ENCODE data around the gene CACNA1D.

CACNA1D gene

GRCh38 chr3:53495146-53495519, 722 bp downstream of the CACNA1D start:
- no peak for TF ChIP-seq CTCF (IDR thresholded peaks at IDR 0.05; ENCODE audit: insufficient read depth, low read length, missing control alignments)
- DNase-seq (ENCODE audit: low read depth, low spot score) = no peak
- H3K4me3 ChIP-seq (ENCODE audit: low read depth, low read length) = peak overlapping the region; percentile 6
- ChIA-PET CTCF (no interaction called here), POLR2A (no interaction called here)

- no peak overlapping the region; the same call in 1 of the 2 replicates for H3K4me3 ChIP-seq (ENCODE audit: low read depth, low read length)
- ChIA-PET POLR2A (no interaction called here), CTCF (no interaction called here)
- no peak for TF ChIP-seq CTCF (IDR thresholded peaks at IDR 0.05; ENCODE audit: insufficient read depth, low read length, missing control alignments)
- DNase-seq (ENCODE audit: low read depth, low spot score) = no peak
Measured at GRCh38 chr3:53495520-53496391, 1.3 kb downstream of the CACNA1D start.

- no peak for DNase-seq (ENCODE audit: low read depth, low spot score)
- TF ChIP-seq CTCF (IDR thresholded peaks at IDR 0.05; ENCODE audit: insufficient read depth, low read length, missing control alignments) = no peak
- ChIA-PET CTCF (no interaction called here), POLR2A (no interaction called here)
- H3K4me3 ChIP-seq (ENCODE audit: low read depth, low read length) = no peak overlapping the region
Measured at GRCh38 chr3:53496392-53496670, 1.9 kb downstream of the CACNA1D start.

- no peak overlapping the region for H3K4me3 ChIP-seq (ENCODE audit: low read depth, low read length)
- no peak for DNase-seq (ENCODE audit: low read depth, low spot score)
- TF ChIP-seq CTCF (IDR thresholded peaks at IDR 0.05; ENCODE audit: insufficient read depth, low read length, missing control alignments) = no peak
- ChIA-PET POLR2A (no interaction called here), CTCF (no interaction called here)
Measured at GRCh38 chr3:53496984-53497383, 2.6 kb downstream of the CACNA1D start.

GRCh38 chr3:53498806-53499641, 4.6 kb downstream of the CACNA1D start:
- POLR2A ChIA-PET = no interaction called here
- H3K4me3 ChIP-seq (ENCODE audit: low read depth, low read length) = no peak overlapping the region
- no peak for DNase-seq (ENCODE audit: low read depth, low spot score)
- CTCF ChIA-PET = no interaction called here
- TF ChIP-seq CTCF (IDR thresholded peaks at IDR 0.05; ENCODE audit: insufficient read depth, low read length, missing control alignments) = no peak

GRCh38 chr3:53500165-53500777, 5.9 kb downstream of the CACNA1D start:
- ChIA-PET POLR2A (no interaction called here), CTCF (no interaction called here)

More at GRCh38 chr3:53500165-53500777, 5.9 kb downstream of the CACNA1D start:
- DNase-seq (ENCODE audit: low read depth, low spot score) = no peak
- no peak for TF ChIP-seq CTCF (IDR thresholded peaks at IDR 0.05; ENCODE audit: insufficient read depth, low read length, missing control alignments)
- H3K4me3 ChIP-seq (ENCODE audit: low read depth, low read length) = no peak overlapping the region
